ENCODE measurements around the gene ASB16.

GRCh38 chr17:44216694-44217093, 46.2 kb downstream of the ASB16 start:
- TF ChIP-seq ZC3H4 (CRISPR knock-in tag; IDR thresholded peaks at IDR 0.05; ENCODE audit: borderline replicate concordance) = no peak
- TF ChIP-seq ZKSCAN3 (CRISPR knock-in tag; IDR thresholded peaks at IDR 0.05) = no peak
- no peak for TF ChIP-seq E2F1 (CRISPR knock-in tag; IDR thresholded peaks at IDR 0.05)
